ENCODE results near the gene TIMM22.

DNA sequence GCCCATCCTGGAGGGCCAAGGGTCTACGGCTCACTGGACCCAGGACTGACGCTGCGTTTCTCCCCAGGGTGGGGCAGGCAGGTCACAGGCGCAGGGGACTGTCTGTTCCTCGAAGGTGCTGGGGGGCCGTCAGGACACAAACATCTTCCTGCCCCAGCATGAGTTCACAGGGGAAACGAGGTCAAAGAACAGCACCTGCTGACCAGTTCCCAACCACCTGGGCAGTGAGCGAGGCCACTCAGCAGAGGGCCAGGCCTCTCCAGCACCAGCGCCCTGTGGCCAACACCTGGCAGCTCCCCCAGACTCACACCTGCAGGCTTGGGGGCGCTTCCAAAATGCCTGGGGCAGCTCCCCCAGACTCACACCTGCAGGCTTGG lies 29.7 kb downstream of the TIMM22 start:
- TF ChIP-seq, protein P1, sequence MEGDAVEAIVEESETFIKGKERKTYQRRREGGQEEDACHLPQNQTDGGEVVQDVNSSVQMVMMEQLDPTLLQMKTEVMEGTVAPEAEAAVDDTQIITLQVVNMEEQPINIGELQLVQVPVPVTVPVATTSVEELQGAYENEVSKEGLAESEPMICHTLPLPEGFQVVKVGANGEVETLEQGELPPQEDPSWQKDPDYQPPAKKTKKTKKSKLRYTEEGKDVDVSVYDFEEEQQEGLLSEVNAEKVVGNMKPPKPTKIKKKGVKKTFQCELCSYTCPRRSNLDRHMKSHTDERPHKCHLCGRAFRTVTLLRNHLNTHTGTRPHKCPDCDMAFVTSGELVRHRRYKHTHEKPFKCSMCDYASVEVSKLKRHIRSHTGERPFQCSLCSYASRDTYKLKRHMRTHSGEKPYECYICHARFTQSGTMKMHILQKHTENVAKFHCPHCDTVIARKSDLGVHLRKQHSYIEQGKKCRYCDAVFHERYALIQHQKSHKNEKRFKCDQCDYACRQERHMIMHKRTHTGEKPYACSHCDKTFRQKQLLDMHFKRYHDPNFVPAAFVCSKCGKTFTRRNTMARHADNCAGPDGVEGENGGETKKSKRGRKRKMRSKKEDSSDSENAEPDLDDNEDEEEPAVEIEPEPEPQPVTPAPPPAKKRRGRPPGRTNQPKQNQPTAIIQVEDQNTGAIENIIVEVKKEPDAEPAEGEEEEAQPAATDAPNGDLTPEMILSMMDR (IDR thresholded peaks at IDR 0.05), result no peak
- TF ChIP-seq POLR2A (IDR thresholded peaks at IDR 0.05), result no peak

All from adrenal gland (tissue), 5 donors.